Effector CD8-positive, alpha-beta T cell (primary cell): ENCODE results near the gene SLC2A1.
"Not testable (repeated sequence)": the region's sequence is repeated elsewhere in the genome, so short reads cannot be mapped to it uniquely, and the experiment has no call there.

Source experiments
- DNase-seq: peaks from one replicate; lab custom pipeline; 2025; lab: John Stamatoyannopoulos, UW

Gene SLC2A1

GRCh38 chr1:42929434-42930177 lies 29.1 kb downstream of the SLC2A1 start:
- DNase-seq, result no peak

GRCh38 chr1:42928859-42929258 lies 29.8 kb downstream of the SLC2A1 start:
- no peak for DNase-seq

GRCh38 chr1:42927920-42928505 lies 30.7 kb downstream of the SLC2A1 start:
- DNase-seq, result no peak

- no peak for DNase-seq
Measured at GRCh38 chr1:42927274-42927841, 31.3 kb downstream of the SLC2A1 start.

GRCh38 chr1:42926879-42927242 lies 31.8 kb downstream of the SLC2A1 start:
- no peak for DNase-seq

- DNase-seq, result no peak
Measured at GRCh38 chr1:42926235-42926878, 32.3 kb downstream of the SLC2A1 start.

GRCh38 chr1:42924851-42925760 lies 33.6 kb downstream of the SLC2A1 start:
- no peak for DNase-seq

- DNase-seq, result peak; percentile 89
Measured at GRCh38 chr1:42924082-42924850, 34.4 kb downstream of the SLC2A1 start.

GRCh38 chr1:42923367-42924081 lies 35.1 kb downstream of the SLC2A1 start:
- peak; percentile 33 for DNase-seq

- DNase-seq, result peak; percentile 26
Measured at GRCh38 chr1:42922687-42923366, 35.8 kb downstream of the SLC2A1 start.

DNA sequence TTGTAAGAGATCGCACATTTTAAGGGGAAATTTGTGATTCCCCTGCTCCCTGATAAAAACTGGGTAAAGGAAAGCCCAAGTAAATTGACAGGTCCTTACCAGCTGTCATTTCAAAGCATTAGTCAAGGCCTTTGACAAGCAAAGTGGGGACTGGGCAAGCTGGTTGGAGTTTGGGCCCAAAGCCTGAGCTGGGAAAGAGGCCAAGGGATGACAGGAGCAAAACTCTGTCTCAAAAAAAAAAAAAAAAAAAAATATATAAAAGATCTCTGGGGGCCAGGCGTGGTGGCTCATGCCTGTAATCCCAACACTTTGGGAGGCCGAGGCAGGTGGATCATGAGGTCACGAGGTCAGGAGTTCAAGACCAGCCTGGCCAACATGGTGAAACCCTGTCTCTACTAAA lies 36.9 kb downstream of the SLC2A1 start:
- DNase-seq, result no peak

DNA sequence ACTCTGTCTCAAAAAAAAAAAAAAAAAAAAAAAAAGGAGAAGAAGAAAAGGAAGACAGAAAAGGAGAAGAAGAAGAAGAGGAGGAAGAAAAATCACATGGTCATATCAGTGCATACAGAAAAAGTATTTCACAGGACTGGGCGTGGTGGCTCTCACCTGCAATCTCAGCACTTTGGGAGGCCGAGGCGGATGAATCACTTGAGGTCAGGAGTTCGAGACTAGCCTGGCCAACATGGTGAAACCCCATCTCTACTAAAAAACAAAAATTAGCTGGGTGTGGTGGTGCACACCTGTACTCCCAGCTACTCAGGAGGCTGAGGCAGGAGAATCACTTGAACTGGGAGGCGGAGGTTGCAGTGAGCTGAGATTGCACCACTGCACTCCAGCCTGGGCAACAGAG lies 39.0 kb downstream of the SLC2A1 start:
- DNase-seq, result not testable (repeated sequence)

DNA sequence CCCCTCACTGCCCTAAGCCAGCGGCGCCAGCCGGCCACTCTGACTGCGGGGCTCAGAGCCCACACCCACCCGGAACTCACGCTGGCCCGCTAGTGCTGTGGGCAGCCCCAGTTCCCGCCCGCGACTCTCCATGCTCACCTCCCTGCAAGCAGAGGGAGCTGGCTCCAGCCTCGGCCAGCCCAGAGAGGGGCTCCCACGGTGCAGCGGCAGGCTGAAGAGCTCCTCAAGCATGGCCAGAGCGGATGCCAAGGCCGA lies 41.5 kb downstream of the SLC2A1 start:
- no peak for DNase-seq

GRCh38 chr1:42915456-42915855 lies 43.2 kb downstream of the SLC2A1 start:
- DNase-seq, result no peak

GRCh38 chr1:42914092-42914627 lies 44.5 kb downstream of the SLC2A1 start:
- DNase-seq, result no peak

- peak; percentile 39 for DNase-seq
Measured at GRCh38 chr1:42913426-42914091, 45.1 kb downstream of the SLC2A1 start.

DNA sequence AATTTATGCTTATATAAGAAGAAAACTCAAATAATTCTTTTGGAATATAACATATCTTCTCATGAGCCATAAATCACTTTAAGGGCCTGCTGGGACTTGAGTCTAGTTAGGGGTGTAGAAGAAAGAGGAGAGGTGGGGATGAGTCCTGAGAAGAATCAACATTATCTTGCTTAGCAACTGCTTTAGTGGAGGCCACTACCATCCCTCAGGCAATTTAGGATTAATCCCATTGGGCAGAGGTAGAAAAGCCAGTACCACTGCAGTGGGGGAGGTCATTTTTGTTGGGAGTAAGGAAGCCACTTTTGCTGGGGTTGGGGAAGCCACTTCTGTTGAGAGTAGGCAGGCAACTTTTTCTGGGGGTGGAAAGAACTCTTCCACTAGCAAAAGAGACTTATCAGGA lies 47.7 kb downstream of the SLC2A1 start:
- DNase-seq, result no peak

- no peak for DNase-seq
Measured at GRCh38 chr1:42908046-42908445, 50.6 kb downstream of the SLC2A1 start.

DNA sequence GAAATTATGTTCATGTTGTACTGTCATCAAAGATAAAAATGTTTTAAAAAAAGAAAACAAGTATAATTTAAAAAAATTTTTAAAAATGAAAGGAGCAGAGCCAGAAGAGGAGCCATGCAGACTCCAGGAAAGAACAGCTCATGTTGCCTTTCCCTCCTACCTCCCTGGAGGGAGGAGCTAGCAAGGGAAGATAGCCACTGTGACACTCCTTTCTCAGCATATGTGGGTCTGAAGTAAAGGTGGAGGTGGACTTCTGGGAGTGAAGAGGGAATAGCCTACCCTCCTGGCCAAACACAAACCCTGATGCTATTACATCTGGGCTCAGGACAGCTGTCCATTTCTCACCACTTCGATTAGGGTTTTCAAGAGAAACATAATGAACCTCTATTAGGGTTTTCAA lies 54.2 kb downstream of the SLC2A1 start:
- DNase-seq, result no peak
